Rectal smooth muscle tissue (tissue), 1 donor: ENCODE measurements around the gene PPM1F.
"Not testable (repeated sequence)": the region's sequence is repeated elsewhere in the genome, so short reads cannot be mapped to it uniquely, and the experiment has no call there.

Source experiments
- H3K27ac ChIP-seq: one replicate; pipeline ENCODE4 v1.7.0; 2013; ENCODE audit warnings: low read depth, low read length, inconsistent platforms
- H3K27me3 ChIP-seq: one replicate; pipeline ENCODE4 v1.7.0; 2013; ENCODE audit warnings: low read length; ENCODE audit not compliant: control insufficient read depth, insufficient read depth
- H3K36me3 ChIP-seq: one replicate; pipeline ENCODE4 v1.7.0; 2013; ENCODE audit warnings: low read length; ENCODE audit not compliant: control insufficient read depth, insufficient read depth
- H3K4me1 ChIP-seq: one replicate; pipeline ENCODE4 v1.7.0; 2013; ENCODE audit warnings: low read length; ENCODE audit not compliant: control insufficient read depth, insufficient read depth
- H3K4me3 ChIP-seq: one replicate; pipeline ENCODE4 v1.7.0; 2013; ENCODE audit warnings: low read length
- H3K9ac ChIP-seq: one replicate; pipeline ENCODE4 v1.7.0; 2013; ENCODE audit warnings: low read length

Gene PPM1F

GRCh38 chr22:21898354-21898896 is 54.2 kb downstream of the PPM1F start:
- no peak overlapping the region for H3K9ac ChIP-seq
- no peaks in the 10 kb centered on the region for H3K27me3 ChIP-seq
- H3K36me3 ChIP-seq, result no peaks in the 10 kb centered on the region
- no peaks in the 10 kb centered on the region for H3K4me1 ChIP-seq
- H3K27ac ChIP-seq, result no peak overlapping the region
- H3K4me3 ChIP-seq, result no peak overlapping the region

- H3K27me3 ChIP-seq, result no peaks in the 10 kb centered on the region
- no peaks in the 10 kb centered on the region for H3K36me3 ChIP-seq
- no peak overlapping the region for H3K4me3 ChIP-seq
- H3K27ac ChIP-seq, result no peak overlapping the region
- H3K4me1 ChIP-seq, result no peaks in the 10 kb centered on the region
- no peak overlapping the region for H3K9ac ChIP-seq
These were observed 55.6 kb downstream of the PPM1F start for GRCh38 chr22:21896951-21897513.

DNA sequence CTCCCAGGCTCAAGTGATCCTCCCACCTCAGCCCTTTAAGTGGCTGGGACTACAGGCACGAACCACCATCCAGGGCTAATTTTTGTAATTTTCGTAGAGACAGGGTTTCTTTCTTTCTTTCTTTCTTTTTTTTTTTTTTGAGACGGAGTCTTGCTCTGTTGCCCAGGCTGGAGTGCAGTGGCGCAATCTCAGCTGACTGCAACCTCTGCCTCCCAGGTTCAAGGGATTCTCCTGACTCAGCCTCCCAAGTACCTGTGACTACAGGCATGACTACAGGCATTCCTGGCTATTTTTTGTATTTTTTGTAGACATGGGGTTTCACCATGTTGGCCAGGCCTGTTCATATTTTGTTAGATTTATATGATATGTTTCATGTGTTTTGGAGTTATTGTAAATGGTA is 56.4 kb downstream of the PPM1F start:
- H3K36me3 ChIP-seq, H3K27ac ChIP-seq, H3K9ac ChIP-seq, H3K4me3 ChIP-seq, H3K27me3 ChIP-seq, H3K4me1 ChIP-seq: not testable (repeated sequence)

DNA sequence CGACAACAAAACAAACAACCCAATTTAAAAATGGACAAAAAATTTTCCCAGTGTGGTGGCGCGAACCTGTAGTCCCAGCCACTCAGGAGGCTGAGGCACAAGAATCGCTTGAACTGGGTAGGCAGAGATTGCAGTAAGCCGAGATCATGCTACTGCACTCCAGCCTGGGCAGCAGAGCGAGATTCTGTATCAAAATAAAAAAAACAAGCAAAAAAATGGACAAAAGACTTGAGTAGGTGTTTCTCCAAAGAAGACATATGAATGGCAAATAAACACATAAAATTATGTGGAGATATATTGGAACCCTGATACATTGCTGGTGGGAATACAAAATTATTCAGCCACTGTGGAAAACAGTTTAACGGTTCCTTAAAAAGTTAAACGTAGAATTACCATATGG is 57.8 kb downstream of the PPM1F start:
- Histone ChIP-seq H3K27me3 (no peaks in the 10 kb centered on the region), H3K36me3 (no peaks in the 10 kb centered on the region), H3K4me1 (no peaks in the 10 kb centered on the region), H3K27ac (no peak overlapping the region), H3K4me3 (no peak overlapping the region), H3K9ac (no peak overlapping the region)

GRCh38 chr22:21889251-21889990 is 63.2 kb downstream of the PPM1F start:
- Histone ChIP-seq H3K27me3 (no peaks in the 10 kb centered on the region), H3K27ac (no peak overlapping the region), H3K4me3 (no peak overlapping the region), H3K9ac (no peak overlapping the region), H3K36me3 (no peaks in the 10 kb centered on the region), H3K4me1 (no peaks in the 10 kb centered on the region)

- H3K27me3 ChIP-seq, result no peaks in the 10 kb centered on the region
- no peak overlapping the region for H3K4me3 ChIP-seq
- no peak overlapping the region for H3K27ac ChIP-seq
- H3K36me3 ChIP-seq, result no peaks in the 10 kb centered on the region
- H3K9ac ChIP-seq, result no peak overlapping the region
- H3K4me1 ChIP-seq, result no peaks in the 10 kb centered on the region
These were observed 64.8 kb downstream of the PPM1F start for GRCh38 chr22:21887841-21888240.

DNA sequence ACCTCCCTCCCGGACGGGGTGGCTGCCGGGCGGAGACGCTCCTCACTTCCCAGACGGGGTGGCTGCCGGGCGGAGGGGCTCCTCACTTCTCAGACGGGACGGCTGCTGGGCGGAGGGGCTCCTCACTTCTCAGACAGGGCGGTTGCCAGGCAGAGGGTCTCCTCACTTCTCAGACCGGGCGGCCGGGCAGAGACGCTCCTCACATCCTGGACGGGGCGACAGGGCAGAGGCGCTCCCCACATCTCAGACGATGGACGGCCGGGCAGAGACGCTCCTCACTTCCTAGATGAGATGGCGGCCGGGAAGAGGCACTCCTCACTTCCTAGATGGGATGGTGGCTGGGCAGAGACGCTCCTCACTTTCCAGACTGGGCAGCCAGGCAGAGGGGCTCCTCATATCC is 68.7 kb downstream of the PPM1F start:
- H3K27ac ChIP-seq, H3K36me3 ChIP-seq, H3K9ac ChIP-seq, H3K4me3 ChIP-seq, H3K4me1 ChIP-seq, H3K27me3 ChIP-seq: not testable (repeated sequence)

DNA sequence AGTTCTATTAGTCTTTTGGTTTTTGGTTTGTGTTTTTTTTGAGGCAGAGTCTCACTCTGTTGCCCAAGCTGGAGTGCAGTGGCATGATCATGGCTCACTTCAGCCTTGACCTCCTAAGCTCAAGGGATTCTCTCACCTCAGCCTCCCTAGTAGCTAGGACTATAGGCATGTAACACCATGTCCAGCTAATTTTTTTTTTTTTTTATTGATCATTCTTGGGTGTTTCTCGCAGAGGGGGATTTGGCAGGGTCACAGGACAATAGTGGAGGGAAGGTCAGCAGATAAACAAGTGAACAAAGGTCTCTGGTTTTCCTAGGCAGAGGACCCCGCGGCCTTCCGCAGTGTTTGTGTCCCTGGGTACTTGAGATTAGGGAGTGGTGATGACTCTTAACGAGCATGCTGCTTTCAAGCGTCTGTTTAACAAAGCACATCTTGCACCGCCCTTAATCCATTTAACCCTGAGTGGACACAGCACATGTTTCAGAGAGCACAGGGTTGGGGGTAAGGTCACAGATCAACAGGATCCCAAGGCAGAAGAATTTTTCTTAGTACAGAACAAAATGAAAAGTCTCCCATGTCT is 69.8 kb downstream of the PPM1F start:
- not testable (repeated sequence) for H3K4me1 ChIP-seq, H3K4me3 ChIP-seq, H3K36me3 ChIP-seq, H3K9ac ChIP-seq, H3K27me3 ChIP-seq, H3K27ac ChIP-seq

DNA sequence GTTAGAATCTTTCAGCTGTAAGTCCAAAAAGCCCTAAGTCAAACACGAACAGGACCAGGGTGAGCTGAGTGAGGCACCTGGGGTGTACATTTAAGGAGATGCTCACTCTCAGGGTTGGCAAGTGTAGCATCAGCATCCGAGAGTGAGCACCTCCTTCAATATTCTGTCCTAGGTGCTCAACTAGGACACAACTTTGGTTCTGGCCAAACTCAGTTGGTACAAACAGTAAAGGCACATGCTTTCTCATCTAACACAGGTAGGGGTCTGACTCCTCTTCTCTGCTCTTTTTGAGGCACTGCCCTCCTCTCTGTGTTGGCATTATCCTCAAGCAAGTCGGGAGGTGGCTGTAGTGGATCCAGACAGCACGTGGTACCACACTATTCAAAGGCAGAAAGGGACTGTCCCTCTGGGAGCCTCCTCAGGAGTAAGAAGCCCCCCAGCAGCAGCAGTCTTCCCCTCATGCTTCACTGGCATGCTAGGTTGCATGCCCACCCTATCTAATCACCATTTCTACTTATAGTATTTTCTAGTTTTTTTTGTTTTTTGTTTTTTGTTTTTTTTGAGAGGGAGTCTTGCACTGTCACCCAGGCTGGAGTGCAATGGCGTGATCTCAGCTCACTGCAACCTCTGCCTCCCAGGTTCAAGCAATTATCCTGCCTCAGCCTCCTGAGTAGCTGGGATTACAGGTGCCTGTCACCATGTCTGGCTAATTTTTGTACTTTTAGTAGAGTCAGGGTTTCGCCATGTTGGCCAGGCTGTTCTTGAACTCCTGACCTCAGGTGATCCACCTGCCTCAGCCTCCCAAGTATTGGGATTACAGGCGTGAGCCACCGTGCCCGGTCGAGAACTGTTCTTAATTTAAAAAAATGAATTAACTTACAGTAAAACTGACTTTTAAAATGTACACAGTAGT is 70.6 kb downstream of the PPM1F start:
- Histone ChIP-seq H3K4me1 (no peaks in the 10 kb centered on the region), H3K4me3 (no peak overlapping the region), H3K27me3 (no peaks in the 10 kb centered on the region), H3K36me3 (no peaks in the 10 kb centered on the region), H3K27ac (no peak overlapping the region), H3K9ac (no peak overlapping the region)

- Histone ChIP-seq H3K27me3 (no peaks in the 10 kb centered on the region), H3K9ac (no peak overlapping the region), H3K27ac (no peak overlapping the region), H3K36me3 (no peaks in the 10 kb centered on the region), H3K4me3 (no peak overlapping the region), H3K4me1 (no peaks in the 10 kb centered on the region)
These were observed 76.0 kb downstream of the PPM1F start for GRCh38 chr22:21876486-21877176.

DNA sequence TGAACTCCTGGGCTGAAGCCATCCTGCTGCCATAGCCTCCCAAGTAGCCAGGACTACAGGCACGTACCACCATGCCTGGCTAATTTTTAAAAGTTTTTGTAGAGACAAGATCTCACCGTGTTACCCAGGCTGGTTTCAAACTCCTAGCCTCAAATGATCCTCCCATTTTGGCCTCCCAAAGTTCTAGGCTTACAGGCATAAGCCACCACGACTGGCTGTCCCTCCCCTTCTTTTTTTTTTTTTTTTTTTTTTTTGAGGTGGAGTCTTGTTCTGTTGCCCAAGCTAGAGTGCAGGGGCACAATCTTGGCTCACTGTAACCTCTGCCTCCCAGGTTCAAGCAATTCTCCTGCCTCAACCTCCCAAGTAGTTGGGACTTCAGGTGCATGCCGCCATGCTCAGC is 77.7 kb downstream of the PPM1F start:
- H3K4me3 ChIP-seq, H3K4me1 ChIP-seq, H3K27me3 ChIP-seq, H3K27ac ChIP-seq, H3K36me3 ChIP-seq, H3K9ac ChIP-seq: not testable (repeated sequence)

- Histone ChIP-seq H3K9ac (no peak overlapping the region), H3K27ac (no peak overlapping the region), H3K36me3 (no peaks in the 10 kb centered on the region), H3K4me1 (no peaks in the 10 kb centered on the region), H3K27me3 (no peaks in the 10 kb centered on the region), H3K4me3 (no peak overlapping the region)
These were observed 79.0 kb downstream of the PPM1F start for GRCh38 chr22:21873619-21874018.
